Activated CD4-positive, alpha-beta T cell treated with anti-CD3 and anti-CD28 coated beads, Interleukin-10, Interleukin-2, amounts not matched to agents 100 ng/mL and 50 ng/mL, durations not matched to agents 16 hours and 8 hours (primary cell): ENCODE data around the gene MICU1.
"Not testable (repeated sequence)": the region's sequence is repeated elsewhere in the genome, so short reads cannot be mapped to it uniquely, and the experiment has no call there.

Experiments
- DNase-seq: peaks from one replicate; pipeline ENCODE4 v3.0.0-alpha.2; 2020

The MICU1 gene

GRCh38 chr10:72552857-72553256 lies 73.0 kb downstream of the MICU1 start:
- no peak for DNase-seq

DNA sequence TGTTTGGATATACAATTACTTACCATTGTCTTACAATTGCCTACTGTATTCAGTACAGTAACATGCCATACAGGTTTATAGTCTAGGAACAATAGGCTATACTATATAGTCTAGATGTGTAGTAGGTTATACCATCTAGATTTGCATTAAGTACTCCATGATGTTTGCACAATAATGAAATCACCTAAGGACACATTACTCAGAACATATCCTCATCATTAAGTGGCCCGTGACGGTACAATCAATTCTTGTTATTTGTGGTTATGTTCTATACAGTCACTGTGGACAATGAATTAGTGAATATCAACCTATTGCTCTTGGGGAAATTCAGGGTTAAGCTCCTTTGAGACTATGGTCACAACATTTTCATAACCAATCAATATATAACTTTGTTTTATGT lies 75.6 kb downstream of the MICU1 start:
- peak; percentile 7 for DNase-seq

DNA sequence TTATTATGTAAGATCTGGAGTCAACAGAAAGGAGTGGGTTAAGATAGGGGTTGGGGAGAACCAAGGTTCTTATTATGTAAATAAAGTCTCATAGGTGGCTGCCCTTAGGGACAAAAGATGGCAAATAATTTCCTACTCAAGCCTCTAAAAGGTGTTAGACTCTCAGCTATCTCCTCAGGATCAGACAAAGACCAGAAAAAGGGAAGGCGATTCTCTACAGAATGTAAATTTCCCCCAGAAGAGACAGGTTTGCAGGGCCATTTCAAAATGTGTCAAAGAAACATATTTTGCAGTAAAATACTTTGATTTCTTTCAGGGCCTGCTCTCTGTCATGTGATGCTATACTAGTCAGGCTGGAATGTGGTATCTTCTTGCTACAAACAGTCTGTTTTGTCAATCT lies 80.3 kb downstream of the MICU1 start:
- no peak for DNase-seq

GRCh38 chr10:72543855-72544254 lies 82.0 kb downstream of the MICU1 start:
- not testable (repeated sequence) for DNase-seq

GRCh38 chr10:72542396-72542815 lies 83.5 kb downstream of the MICU1 start:
- DNase-seq, result no peak

- no peak for DNase-seq
Measured at GRCh38 chr10:72541337-72541736, 84.5 kb downstream of the MICU1 start.

DNA sequence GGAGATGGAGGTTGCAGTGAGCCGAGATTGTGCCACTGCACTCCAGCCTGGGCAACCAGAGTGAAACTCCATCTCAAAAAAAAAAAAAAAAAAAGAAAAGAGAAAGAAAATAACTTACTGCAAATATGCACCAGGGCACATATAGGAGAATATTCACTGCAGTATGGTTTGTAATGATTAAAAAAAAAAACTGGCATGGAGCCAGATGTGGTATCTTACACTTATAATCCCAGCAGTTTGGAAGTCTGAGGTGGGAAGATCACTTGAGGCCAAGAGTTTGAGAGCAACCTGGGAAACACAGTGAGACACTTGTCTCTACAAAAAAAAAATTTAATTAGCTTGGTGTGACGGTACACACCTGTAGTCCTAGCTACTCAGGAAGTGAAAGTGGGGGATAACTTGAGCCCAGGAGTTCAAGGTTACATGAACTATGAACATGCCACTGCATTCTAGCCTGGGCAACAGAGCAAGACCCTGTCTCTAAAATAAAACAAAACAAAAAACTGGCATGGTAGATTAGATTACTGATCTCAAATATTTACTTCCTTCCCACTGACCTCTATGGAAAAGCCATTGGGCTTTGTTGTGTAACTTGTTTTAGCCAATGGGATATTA lies 85.6 kb downstream of the MICU1 start:
- no peak for DNase-seq

DNA sequence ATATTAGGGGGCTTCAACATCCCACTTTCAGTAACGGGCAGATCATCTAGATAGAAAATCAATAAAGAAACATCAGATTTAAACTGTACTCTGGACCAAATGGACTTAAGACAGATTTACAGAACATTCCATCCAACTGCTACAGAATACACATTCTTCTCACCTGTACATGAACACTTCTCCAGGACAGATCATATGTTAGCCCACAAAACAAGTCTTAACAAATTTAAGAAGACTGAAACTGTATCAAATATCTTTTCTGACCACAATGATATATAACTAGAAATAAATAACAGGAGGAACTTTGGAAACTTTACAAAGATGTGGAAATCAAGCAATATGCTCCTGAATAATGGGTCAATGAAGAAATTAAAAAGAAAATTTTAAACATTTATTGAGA lies 86.7 kb downstream of the MICU1 start:
- no peak for DNase-seq

GRCh38 chr10:72525689-72526088 lies 100.2 kb downstream of the MICU1 start:
- no peak for DNase-seq

DNA sequence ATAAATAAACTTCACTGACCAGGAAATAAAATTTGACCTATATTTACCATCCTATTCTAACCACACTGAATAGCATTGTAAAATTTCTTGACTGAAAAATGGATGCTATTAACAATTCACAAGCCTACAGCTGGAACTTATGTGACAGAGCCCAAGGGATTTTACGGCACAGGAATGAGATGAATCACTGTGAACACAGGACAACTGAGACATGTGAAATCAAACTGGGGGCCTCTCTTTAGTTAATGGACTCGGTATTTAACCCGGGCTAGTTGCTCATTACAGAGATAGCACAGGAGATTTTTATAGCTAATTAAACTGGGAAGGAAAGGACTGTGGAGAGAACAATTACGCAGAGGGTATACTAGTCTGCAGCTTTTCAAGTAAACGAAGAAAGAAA lies 100.6 kb downstream of the MICU1 start:
- DNase-seq, result no peak

DNA sequence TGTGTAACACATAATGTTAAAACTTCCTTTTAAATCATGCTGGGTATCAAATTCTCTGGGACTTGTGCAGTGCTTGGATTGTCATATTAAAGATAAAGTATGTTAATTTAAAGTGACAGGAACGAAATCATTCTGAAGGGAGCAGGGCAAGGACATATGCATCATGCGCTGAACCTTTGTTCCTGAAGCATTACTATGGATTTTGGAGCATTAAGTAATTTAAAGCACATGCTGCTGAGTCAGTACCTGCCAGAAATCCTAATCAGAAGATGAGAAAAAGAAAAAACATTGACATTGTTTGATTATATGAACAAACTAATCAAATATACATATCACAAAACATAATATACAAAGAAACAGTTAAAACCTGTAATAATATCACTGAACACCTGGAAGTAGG lies 101.4 kb downstream of the MICU1 start:
- DNase-seq, result no peak

- DNase-seq, result no peak
Measured at GRCh38 chr10:72523932-72524396, 101.9 kb downstream of the MICU1 start.

- no peak for DNase-seq
Measured at GRCh38 chr10:72523062-72523461, 102.8 kb downstream of the MICU1 start.

DNA sequence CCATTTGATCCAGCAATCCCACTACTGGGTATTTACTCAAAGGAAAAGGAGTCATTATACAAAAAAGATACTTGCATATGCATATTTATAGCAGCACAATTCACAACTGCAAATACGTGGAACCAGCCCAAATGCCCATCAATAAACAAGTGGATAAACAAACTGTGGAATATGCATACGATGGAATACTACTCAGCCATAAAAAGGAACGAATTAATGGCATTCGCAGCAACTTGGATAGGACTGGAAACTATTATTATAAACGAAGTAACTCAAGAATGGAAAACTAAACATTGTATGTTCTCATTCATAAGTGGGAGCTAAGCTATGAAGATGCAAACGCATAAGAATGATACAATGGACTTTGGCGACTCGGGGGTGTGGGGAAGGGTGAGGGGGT lies 108.6 kb downstream of the MICU1 start:
- DNase-seq, result no peak

DNA sequence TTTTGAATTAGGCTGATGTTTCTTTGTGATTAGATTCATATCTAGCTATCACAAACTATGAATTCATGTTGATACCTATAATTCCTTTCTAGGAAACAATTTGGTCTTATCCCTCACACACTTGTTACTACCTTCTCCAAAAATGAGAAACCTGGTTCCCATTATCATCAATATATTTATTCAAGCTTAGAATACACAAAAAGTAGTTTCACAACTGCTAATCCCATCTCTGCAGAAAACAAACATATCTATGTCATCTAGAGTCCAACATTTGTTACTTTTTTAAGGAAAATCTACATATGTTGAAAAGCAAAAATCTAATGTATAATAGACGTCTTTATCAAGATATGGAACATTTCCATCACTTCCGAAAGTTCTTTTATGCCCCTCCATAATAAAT lies 110.4 kb downstream of the MICU1 start:
- DNase-seq, result no peak

- no peak for DNase-seq
Measured at GRCh38 chr10:72513910-72514309, 112.0 kb downstream of the MICU1 start.

- no peak for DNase-seq
Measured at GRCh38 chr10:72511459-72511858, 114.4 kb downstream of the MICU1 start.

DNA sequence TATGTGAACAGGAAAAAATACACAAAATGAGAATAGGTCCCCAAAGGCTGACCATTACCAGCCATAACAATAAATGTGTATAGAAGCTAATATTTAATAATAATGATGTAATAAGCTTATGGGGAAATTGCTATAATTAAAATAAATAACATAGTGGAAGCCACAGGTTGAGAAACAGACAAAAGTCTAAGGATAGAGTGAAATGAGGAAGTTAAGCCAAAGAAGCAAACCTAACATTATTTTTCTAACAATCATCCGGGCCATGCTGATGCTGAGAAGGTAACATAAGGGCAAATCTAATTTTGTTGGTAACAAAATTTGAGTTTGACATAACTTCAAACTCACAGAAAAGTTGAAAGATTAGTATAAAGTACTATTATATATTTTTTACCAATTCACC lies 115.9 kb downstream of the MICU1 start:
- no peak for DNase-seq

DNA sequence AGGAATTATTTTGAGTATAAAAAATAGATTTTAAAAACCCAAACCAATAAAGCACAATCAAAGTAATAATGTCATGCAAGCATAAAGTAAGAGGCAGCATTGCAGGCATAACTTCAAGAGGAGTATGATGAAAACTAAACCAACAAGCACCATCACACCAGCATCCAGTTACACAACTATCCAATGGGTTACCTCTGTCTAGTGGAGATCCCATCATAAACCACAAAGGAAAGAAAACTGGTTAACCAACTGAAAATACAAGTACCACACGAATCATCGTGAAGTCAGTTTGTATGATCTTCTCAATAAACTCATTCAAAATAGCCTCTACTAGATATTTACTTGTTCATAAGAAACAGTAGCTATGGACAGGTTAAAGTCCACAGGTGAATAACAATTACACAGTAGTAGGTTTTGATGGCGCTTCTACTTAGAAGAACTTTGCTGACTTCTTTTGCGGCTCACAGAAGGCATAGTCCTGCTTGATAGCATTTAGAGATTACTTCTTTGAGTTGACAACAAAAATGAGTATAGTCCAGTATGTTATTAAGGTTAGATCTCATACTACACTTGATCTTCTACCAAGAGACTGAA lies 116.6 kb downstream of the MICU1 start:
- peak; percentile 32 for DNase-seq

DNA sequence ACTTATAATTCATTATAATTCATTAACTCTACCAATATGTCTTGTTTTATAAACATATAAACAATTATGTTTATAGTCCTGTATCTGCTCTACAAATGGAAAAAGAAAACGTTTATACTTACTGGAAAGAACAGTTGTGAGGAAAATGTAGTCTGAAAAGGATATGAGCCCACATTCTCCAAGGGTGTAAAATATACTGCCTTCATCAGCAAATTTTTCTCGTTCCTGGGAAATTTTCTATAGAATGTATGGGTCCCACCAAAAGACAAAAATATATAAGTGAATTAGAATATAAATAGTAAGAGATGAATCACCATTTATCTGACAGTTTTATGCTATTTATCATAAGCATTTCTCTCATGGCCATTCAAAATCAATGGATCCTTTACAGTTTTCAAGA lies 117.8 kb downstream of the MICU1 start:
- no peak for DNase-seq

GRCh38 chr10:72506474-72506873 lies 119.4 kb downstream of the MICU1 start:
- DNase-seq, result no peak

GRCh38 chr10:72505435-72505834 lies 120.4 kb downstream of the MICU1 start:
- no peak for DNase-seq

DNA sequence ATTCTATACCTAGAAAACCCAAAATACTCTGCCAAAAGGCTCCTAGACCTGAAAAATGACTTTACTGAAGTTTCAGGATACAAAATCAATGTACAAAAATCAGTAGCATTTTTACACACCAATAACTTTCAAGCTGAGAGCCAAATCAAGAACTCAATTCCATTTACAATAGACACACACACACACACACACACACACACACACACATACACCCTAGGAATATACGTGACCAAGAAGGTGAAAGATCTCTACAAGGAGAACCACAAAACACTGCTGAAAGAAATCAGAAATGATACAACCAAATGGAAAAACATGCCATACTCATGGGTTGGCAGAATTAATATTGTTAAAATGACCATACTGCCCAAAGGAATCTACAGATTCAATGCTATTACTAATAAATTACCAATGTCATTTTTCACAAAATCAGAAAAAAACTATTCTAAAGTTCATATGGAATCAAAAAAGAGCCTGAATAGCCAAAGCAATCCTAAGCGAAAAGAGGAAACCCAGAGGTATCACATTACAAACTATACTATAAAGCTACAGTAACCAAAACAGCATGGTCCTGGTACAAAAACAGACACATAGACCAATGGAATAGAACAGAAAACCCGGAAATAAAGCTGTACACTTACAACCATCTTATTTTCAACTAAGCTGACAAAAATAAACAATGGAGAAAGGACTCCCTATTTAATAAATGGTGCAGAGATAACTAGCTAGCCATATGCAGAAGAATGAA lies 122.0 kb downstream of the MICU1 start:
- DNase-seq, result no peak

- no peak for DNase-seq
Measured at GRCh38 chr10:72503241-72503640, 122.6 kb downstream of the MICU1 start.
